GM19043 (cell line): ENCODE measurements around the gene MTAP.

ENCODE experiments used
- ATAC-seq: cut with Tn5 transposase; IDR thresholded peaks from one replicate; pipeline ENCODE4 v1.9.1; 2021; ENCODE audit warnings: low read depth; ENCODE audit not compliant: unreplicated experiment

Gene MTAP

GRCh38 chr9:21841133-21841532 is 38.7 kb downstream of the MTAP start:
- no peak for ATAC-seq

DNA sequence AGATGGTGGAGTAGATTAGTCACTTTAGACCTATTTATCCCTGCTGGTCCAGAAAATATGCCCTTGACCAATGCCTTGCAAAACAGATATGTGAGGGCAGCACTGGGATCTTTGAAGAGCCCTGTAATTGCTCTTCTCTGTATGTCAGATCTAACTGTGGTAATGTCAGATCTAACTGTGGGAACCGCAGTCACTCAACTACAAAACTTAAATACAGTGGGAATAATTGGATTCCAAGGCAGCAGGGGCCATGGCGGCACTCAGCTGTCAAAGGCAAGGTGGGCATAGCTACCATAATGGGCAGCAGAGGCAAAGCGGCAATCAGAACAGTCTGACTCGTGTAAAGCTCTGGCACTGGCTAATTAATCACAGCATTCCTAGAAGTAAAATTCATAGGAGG is 46.2 kb downstream of the MTAP start:
- no peak for ATAC-seq

- ATAC-seq, result peak; percentile 96
These were observed 50.3 kb downstream of the MTAP start for GRCh38 chr9:21852754-21853153.

DNA sequence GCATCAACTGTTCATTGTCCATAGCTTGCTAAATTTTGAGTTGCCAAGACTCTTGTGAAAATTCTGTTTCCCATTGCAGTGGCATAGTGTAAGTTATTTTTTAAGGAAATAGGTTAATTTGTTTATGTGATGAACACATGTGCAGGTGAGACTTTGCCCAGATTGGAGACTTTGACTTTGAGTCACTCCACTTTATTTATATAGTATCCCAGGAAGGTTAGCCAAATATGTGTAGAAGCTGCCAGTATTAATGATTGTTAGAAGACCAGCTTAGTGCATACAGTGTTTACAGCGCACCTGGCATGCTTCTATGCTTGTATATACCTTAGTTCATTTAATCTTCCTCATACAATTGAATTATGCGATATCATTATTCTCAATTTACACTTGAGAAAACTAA is 51.0 kb downstream of the MTAP start:
- no peak for ATAC-seq

DNA sequence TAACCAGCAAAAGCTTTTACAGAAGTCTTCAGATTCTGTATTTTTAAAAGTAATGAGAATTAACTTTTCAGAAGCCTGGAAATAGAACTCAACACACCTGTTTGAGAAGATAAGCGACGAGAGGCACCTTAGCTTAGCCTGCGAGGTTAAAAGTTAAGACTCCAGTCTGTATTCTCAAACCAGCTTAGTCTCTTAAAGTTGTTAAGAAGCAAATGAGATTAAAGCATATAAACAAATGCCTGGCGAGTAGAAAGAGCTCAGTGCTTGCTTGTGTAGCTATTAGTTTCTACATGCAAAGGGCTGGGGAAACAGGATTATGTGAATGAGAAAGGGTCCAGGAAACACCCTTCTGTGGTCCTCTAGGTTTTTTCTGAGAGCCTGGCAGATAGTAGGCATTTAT is 51.7 kb downstream of the MTAP start:
- no peak for ATAC-seq

DNA sequence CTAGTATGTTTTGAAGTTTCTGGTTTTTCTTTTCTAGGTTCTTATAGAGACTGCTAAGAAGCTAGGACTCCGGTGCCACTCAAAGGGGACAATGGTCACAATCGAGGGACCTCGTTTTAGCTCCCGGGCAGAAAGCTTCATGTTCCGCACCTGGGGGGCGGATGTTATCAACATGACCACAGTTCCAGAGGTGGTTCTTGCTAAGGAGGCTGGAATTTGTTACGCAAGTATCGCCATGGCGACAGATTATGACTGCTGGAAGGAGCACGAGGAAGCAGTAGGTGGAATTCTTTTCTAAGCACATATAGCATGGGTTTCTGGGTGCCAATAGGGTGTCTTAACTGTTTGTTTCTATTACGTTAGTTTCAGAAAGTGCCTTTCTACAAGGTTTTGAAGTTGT is 52.2 kb downstream of the MTAP start:
- ATAC-seq, result no peak

- no peak for ATAC-seq
These were observed 54.1 kb downstream of the MTAP start for GRCh38 chr9:21856301-21857094.

GRCh38 chr9:21862871-21863270 is 60.4 kb downstream of the MTAP start:
- no peak for ATAC-seq

DNA sequence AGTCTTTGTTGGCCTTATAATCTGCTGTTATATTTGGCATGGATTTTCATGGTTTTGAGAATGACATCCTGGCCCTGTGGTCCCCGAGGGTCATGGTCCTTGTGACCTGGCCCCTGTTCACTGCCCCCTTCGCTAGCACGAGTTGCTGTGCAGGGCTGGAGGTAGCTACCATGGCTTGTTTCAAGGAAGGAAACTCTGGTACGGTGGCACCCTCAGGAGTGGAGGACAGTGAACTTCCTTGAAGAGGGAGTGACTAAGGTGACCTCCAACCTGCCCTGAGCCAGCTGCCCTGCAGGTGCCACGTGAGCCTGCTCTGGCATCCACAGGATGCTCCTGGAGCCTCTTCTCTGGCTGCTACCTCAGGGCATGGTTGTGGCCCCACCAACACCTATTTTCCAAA is 62.1 kb downstream of the MTAP start:
- ATAC-seq, result no peak

DNA sequence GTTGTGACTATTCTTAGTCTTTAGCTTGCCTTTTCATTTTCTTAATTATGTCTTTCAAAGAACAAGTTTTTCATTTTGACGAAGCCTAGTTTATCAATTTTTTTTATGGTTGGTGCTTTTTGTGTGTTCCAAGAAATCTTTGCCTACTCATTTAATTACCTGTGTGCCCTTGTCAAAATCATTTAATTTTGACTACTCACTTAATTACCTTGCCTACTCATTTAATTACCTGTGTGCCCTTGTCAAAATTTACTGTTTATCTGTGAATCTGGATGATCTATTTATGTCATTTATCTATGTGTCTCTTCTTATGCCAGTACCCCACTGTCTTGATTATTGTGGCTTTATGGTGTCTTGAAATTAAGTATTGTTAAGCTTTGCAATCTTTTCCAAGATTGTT is 63.9 kb downstream of the MTAP start:
- no peak for ATAC-seq

DNA sequence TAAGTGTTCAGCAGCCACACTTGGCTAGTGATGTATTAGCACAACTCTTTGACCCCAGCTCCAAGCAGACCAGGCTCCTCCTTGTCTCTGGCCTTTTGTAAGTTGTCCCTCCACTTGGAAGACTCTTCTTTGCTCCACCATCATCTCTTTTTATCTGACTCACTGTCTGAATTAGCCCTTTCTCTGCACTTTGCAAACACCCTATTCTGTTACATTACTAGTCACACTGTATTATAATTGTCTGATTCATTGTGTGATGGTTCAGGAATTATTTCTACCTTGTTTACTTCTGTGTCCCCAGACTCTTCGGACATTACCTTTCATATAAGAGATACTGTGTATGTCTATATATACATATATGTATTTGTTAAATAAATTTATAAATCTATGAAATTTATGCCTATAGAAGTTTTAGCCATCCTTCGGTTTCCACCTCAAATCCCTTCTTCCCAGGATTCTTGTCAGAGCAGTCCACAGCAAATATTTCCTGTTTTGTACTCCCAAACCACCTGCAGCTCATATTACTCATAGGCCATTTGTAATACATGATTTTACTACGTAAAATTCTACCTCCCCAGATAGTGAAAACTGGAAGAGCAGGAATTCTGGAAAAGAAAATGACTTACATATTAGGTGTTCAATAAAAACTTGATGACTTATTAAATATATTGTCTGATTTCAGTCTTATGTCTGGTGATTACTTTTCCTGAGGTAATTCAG is 69.0 kb downstream of the MTAP start:
- ATAC-seq, result no peak

GRCh38 chr9:21872696-21873095 is 70.3 kb downstream of the MTAP start:
- no peak for ATAC-seq

GRCh38 chr9:21873540-21874221 is 71.2 kb downstream of the MTAP start:
- no peak for ATAC-seq

- no peak for ATAC-seq
These were observed 73.5 kb downstream of the MTAP start for GRCh38 chr9:21875893-21876292.

DNA sequence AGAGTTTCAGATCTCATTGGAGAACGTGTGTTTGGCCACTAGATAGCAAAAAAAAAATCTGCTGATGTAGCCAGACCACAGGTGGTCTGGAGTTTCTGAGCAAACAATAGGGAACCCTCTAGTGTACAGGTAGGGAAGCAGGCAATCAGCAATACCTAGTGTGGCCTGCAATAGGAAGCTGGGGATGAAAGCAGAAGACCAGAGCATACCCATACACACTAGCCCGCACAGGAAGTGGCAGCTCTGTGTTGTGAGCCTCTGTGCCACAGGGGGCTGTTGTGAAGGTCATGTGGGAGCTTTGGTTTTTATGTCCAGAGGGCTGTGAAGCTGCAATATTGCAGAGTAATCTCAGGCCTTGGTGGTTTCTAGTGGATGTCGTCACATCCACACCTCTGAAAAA is 81.2 kb downstream of the MTAP start:
- ATAC-seq, result no peak

DNA sequence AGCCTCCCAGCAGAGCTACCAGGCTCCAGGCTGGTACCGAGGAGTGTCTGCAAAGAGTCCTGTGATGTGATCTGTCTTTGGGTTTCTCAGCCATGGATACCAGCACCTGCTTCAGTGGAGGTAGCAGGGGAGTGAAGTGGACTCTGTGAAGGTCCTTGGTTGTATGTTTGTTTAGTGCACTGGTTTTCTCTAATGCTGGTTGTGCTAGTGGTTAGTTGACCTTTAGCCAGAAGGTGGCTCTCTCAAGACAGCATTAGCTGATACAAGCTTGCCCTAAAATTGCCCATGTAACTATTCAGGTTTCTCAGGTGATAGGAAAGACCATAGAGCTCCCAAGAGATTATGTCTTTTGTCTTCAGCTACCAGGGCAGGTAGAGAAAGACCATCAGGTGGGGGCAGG is 87.2 kb downstream of the MTAP start:
- no peak for ATAC-seq

GRCh38 chr9:21890696-21891095 is 88.3 kb downstream of the MTAP start:
- ATAC-seq, result no peak

DNA sequence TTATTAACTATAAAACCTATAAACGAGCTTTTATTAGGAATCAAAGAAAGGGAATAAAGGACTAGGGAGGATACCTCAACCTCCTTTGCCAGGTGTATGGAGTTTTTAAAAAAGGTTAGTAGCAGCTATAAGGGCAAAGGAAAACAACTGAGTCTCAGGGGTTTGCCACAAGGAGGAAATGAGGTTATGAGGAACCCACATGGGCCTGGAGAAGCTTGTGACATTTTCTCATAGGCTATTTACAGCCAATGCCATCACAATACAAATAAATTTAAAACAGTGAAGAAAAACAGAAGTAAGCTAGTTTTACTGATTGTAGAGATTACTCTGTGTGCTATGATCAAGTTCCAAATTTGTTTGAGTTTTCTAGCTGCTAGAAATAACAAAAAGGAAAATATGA is 99.1 kb downstream of the MTAP start:
- no peak for ATAC-seq

GRCh38 chr9:21902136-21902535 is 99.7 kb downstream of the MTAP start:
- ATAC-seq, result no peak

DNA sequence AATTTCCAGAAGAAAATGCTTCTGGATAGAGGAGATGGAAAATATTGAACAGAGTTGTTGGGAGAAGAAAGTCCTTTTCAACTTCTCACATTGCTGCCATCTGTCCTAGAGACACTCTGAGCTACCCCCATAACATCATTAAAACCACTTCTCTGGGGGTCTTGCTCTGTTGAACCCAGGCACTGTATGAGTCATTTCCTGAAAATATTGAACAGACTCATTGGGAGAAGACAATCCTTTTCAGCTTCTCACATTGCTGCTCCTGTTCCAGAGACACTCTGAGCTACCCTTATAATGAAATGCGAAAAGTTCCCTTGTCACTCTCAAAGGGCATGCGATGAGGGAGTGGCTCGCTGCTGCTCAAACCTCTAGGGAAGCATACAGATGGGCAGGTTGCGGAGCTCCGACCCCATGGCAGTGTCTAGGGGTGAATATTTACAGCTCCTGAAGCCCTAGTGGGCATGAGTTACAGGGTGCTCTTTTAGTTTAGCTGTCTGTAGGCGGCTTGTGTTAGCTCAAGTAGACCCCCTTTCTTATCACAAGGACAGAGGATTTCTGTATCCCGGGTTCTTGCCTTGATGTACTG is 101.0 kb downstream of the MTAP start:
- ATAC-seq, result no peak

DNA sequence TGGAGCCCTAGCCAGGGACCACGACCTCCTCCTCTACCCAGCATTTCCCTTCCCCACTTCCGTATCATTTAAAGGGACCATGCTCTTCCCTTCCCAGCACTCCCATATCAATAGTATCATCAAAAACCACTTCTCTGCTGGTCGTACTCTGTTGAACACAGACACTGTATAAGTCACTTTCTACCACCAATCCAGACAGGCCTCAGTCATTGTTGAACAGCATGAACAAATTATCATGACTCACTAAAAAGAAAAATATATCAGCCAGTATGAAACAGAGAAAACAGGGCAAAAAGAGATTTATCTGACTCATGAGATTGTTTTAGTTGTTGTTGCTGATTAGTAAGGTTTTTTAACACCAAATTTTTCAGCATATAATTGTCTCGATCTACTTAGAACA is 101.9 kb downstream of the MTAP start:
- ATAC-seq, result no peak
